WTC11 (cell line): ENCODE measurements around the gene DAPK1. TPM values are rescaled to one million over a fixed set of nuclear protein-coding genes. Genes with fewer than 3 reads are reported as not detected.

Experiments used
- ATAC-seq: fragments of 200-7000 bp; cut with Tn5 transposase; 2 replicates; pipeline ENCODE4 v1.10.0; 2021; ENCODE audit warnings: mild to moderate bottlenecking, moderate library complexity
- CTCF ChIA-PET: fragments of 300-600 bp; sonication (Branson Sonifier 250); formaldehyde crosslinking; loops from one replicate; lab custom pipeline; 2021; ENCODE audit warnings: antibody characterized with exemption; lab: Charles Lee
- POLR2A ChIA-PET: fragments of 350-600 bp; sonication (Branson Sonifier 250); formaldehyde crosslinking; loops from one replicate; lab custom pipeline; 2021; ENCODE audit warnings: antibody characterized with exemption; lab: Charles Lee
- DNase-seq: peaks from one replicate; pipeline ENCODE4 v3.0.0; 2021; ENCODE audit warnings: low spot score
- H3K27ac Mint-ChIP-seq: 2 replicates; pipeline ENCODE4 v1.8.0; 2021; ENCODE audit warnings: mixed read lengths
- H3K27me3 Mint-ChIP-seq: 2 replicates; pipeline ENCODE4 v1.8.0; 2021; ENCODE audit warnings: low read depth, mild to moderate bottlenecking, moderate library complexity, mixed read lengths
- H3K36me3 Mint-ChIP-seq: 2 replicates; pipeline ENCODE4 v1.8.0; 2021; ENCODE audit warnings: mixed read lengths
- H3K4me1 Mint-ChIP-seq: 2 replicates; pipeline ENCODE4 v1.8.0; 2022; ENCODE audit warnings: mixed read lengths
- H3K4me3 Mint-ChIP-seq: 2 replicates; pipeline ENCODE4 v1.8.0; 2021; ENCODE audit warnings: mild to moderate bottlenecking, moderate library complexity, mixed read lengths
- H3K9me3 Mint-ChIP-seq: 2 replicates; pipeline ENCODE4 v1.8.0; 2021; ENCODE audit warnings: mixed read lengths
- EMX1 ChIP-seq: fragments of 250-450 bp; sonication (Bioruptor Pico); IDR thresholded peaks from 2 replicates; pipeline ENCODE4 v1.8.0; 2021; ENCODE audit warnings: mild to moderate bottlenecking
- ETV6 ChIP-seq: sonication (generic); formaldehyde crosslinking; IDR thresholded peaks from 2 replicates; pipeline ENCODE4 v1.8.1; 2022; ENCODE audit warnings: mild to moderate bottlenecking, missing genetic modification reagents
- JAZF1 ChIP-seq: fragments of 250-450 bp; sonication (Bioruptor Pico); IDR thresholded peaks from 2 replicates; pipeline ENCODE4 v1.9.0; 2021; ENCODE audit warnings: moderate library complexity, mild to moderate bottlenecking, inconsistent platforms
- PRRX2 ChIP-seq: fragments of 250-450 bp; sonication (Bioruptor Pico); IDR thresholded peaks from 2 replicates; pipeline ENCODE4 v1.8.0; 2021; ENCODE audit warnings: mild to moderate bottlenecking
- TEAD4 ChIP-seq: sonication (generic); formaldehyde crosslinking; IDR thresholded peaks from 2 replicates; pipeline ENCODE4 v1.8.0; 2022; ENCODE audit warnings: mild to moderate bottlenecking, missing genetic modification reagents
- ZNF121 ChIP-seq: sonication (generic); formaldehyde crosslinking; IDR thresholded peaks from 2 replicates; pipeline ENCODE4 v1.8.0; 2023; ENCODE audit warnings: missing genetic modification reagents
- ZNF138 ChIP-seq: sonication (generic); formaldehyde crosslinking; conservative IDR thresholded peaks from 2 replicates; pipeline ENCODE4 v1.8.1; 2022; ENCODE audit warnings: mild to moderate bottlenecking, moderate library complexity, missing genetic modification reagents
- total RNA-seq: library from RNA; stranded (reverse); gene quantifications from 3 replicates; pipeline ENCODE4 v1.2.3, GENCODE V29; 2021
- TF ChIP-seq, protein P1 (sequence below): sonication (generic); formaldehyde crosslinking; IDR thresholded peaks from 2 replicates; pipeline ENCODE4 v1.8.1; 2023; ENCODE audit warnings: mild to moderate bottlenecking, missing genetic modification reagents
- TF ChIP-seq, protein P2 (sequence below): sonication (generic); formaldehyde crosslinking; IDR thresholded peaks from 2 replicates; pipeline ENCODE4 v1.8.0; 2023; ENCODE audit warnings: missing genetic modification reagents, mild to moderate bottlenecking, borderline replicate concordance
- TF ChIP-seq, protein P3 (sequence below): sonication (generic); formaldehyde crosslinking; IDR thresholded peaks from 2 replicates; pipeline ENCODE4 v1.8.0; 2022; ENCODE audit warnings: mild to moderate bottlenecking, missing genetic modification reagents
- TF ChIP-seq, protein P4 (sequence below): sonication (generic); formaldehyde crosslinking; IDR thresholded peaks from 2 replicates; pipeline ENCODE4 v1.8.1; 2022; ENCODE audit warnings: low read depth, mild to moderate bottlenecking, moderate library complexity, missing genetic modification reagents, borderline replicate concordance
- TF ChIP-seq, protein P5 (sequence below): sonication (generic); formaldehyde crosslinking; IDR thresholded peaks from 2 replicates; pipeline ENCODE4 v1.8.1; 2023; ENCODE audit warnings: mild to moderate bottlenecking, missing genetic modification reagents, moderate library complexity
- TF ChIP-seq, protein P6 (sequence below): fragments of 250-450 bp; sonication (Bioruptor Pico); IDR thresholded peaks from 2 replicates; pipeline ENCODE4 v1.9.0; 2021; ENCODE audit warnings: mild to moderate bottlenecking, borderline replicate concordance

The DAPK1 gene
- total RNA-seq, 1 experiment from 2014 or later = 129 TPM

DNA sequence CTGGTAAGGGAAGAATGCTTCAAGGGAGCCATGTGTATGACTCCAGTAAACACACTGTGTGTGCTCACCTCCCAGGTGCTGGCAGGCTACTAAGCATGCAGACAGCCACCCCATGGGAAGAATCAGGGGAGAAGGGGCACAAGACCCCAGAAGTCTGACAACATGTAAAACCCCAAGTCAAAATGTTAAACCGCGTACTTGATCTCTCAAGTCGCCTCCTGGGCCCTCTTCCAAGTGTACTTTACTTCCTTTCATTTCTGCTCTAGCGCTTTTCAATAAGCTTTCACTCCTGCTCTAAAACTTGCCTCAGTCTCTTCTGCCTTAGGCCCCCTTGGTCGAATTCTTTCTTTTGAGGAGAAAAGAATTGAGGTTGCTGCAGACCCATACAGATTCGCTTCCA lies 31.3 kb downstream of the DAPK1 start:
- DNase-seq = no peak
- Mint-ChIP-seq H3K27me3 (no peaks in the 10 kb centered on the region), H3K36me3 (peaks cover 10% of the 10 kb centered on the region; the same call in 1 of the 2 replicates), H3K4me1 (peaks cover 91% of the 10 kb centered on the region), H3K4me3 (no peak overlapping the region), H3K9me3 (no peaks in the 10 kb centered on the region), H3K27ac (peak overlapping the region; percentile 88; the same call in 1 of the 2 replicates)
- no peak for ATAC-seq
- ChIA-PET POLR2A (no interaction called here), CTCF (no interaction called here)
- no peak for TF ChIP-seq ETV6
- no peak for TF ChIP-seq EMX1
- TF ChIP-seq, protein P1, sequence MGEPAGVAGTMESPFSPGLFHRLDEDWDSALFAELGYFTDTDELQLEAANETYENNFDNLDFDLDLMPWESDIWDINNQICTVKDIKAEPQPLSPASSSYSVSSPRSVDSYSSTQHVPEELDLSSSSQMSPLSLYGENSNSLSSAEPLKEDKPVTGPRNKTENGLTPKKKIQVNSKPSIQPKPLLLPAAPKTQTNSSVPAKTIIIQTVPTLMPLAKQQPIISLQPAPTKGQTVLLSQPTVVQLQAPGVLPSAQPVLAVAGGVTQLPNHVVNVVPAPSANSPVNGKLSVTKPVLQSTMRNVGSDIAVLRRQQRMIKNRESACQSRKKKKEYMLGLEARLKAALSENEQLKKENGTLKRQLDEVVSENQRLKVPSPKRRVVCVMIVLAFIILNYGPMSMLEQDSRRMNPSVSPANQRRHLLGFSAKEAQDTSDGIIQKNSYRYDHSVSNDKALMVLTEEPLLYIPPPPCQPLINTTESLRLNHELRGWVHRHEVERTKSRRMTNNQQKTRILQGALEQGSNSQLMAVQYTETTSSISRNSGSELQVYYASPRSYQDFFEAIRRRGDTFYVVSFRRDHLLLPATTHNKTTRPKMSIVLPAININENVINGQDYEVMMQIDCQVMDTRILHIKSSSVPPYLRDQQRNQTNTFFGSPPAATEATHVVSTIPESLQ (CRISPR knock-in tag) = no peak
- no peak for TF ChIP-seq TEAD4 (CRISPR knock-in tag)
- TF ChIP-seq, protein P2, sequence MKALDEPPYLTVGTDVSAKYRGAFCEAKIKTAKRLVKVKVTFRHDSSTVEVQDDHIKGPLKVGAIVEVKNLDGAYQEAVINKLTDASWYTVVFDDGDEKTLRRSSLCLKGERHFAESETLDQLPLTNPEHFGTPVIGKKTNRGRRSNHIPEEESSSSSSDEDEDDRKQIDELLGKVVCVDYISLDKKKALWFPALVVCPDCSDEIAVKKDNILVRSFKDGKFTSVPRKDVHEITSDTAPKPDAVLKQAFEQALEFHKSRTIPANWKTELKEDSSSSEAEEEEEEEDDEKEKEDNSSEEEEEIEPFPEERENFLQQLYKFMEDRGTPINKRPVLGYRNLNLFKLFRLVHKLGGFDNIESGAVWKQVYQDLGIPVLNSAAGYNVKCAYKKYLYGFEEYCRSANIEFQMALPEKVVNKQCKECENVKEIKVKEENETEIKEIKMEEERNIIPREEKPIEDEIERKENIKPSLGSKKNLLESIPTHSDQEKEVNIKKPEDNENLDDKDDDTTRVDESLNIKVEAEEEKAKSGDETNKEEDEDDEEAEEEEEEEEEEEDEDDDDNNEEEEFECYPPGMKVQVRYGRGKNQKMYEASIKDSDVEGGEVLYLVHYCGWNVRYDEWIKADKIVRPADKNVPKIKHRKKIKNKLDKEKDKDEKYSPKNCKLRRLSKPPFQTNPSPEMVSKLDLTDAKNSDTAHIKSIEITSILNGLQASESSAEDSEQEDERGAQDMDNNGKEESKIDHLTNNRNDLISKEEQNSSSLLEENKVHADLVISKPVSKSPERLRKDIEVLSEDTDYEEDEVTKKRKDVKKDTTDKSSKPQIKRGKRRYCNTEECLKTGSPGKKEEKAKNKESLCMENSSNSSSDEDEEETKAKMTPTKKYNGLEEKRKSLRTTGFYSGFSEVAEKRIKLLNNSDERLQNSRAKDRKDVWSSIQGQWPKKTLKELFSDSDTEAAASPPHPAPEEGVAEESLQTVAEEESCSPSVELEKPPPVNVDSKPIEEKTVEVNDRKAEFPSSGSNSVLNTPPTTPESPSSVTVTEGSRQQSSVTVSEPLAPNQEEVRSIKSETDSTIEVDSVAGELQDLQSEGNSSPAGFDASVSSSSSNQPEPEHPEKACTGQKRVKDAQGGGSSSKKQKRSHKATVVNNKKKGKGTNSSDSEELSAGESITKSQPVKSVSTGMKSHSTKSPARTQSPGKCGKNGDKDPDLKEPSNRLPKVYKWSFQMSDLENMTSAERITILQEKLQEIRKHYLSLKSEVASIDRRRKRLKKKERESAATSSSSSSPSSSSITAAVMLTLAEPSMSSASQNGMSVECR (CRISPR knock-in tag) = no peak
- TF ChIP-seq, protein P3, sequence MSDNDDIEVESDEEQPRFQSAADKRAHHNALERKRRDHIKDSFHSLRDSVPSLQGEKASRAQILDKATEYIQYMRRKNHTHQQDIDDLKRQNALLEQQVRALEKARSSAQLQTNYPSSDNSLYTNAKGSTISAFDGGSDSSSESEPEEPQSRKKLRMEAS = no peak
- TF ChIP-seq, protein P4, sequence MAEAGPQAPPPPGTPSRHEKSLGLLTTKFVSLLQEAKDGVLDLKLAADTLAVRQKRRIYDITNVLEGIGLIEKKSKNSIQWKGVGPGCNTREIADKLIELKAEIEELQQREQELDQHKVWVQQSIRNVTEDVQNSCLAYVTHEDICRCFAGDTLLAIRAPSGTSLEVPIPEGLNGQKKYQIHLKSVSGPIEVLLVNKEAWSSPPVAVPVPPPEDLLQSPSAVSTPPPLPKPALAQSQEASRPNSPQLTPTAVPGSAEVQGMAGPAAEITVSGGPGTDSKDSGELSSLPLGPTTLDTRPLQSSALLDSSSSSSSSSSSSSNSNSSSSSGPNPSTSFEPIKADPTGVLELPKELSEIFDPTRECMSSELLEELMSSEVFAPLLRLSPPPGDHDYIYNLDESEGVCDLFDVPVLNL (CRISPR knock-in tag) = no peak
- TF ChIP-seq, protein P5, sequence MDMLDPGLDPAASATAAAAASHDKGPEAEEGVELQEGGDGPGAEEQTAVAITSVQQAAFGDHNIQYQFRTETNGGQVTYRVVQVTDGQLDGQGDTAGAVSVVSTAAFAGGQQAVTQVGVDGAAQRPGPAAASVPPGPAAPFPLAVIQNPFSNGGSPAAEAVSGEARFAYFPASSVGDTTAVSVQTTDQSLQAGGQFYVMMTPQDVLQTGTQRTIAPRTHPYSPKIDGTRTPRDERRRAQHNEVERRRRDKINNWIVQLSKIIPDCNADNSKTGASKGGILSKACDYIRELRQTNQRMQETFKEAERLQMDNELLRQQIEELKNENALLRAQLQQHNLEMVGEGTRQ (CRISPR knock-in tag) = no peak
- TF ChIP-seq ZNF138 (CRISPR knock-in tag) = no peak
- TF ChIP-seq ZNF121 (CRISPR knock-in tag) = no peak
- TF ChIP-seq JAZF1 (CRISPR knock-in tag) = no peak
- no peak for TF ChIP-seq PRRX2 (CRISPR knock-in tag)
- TF ChIP-seq, protein P6, sequence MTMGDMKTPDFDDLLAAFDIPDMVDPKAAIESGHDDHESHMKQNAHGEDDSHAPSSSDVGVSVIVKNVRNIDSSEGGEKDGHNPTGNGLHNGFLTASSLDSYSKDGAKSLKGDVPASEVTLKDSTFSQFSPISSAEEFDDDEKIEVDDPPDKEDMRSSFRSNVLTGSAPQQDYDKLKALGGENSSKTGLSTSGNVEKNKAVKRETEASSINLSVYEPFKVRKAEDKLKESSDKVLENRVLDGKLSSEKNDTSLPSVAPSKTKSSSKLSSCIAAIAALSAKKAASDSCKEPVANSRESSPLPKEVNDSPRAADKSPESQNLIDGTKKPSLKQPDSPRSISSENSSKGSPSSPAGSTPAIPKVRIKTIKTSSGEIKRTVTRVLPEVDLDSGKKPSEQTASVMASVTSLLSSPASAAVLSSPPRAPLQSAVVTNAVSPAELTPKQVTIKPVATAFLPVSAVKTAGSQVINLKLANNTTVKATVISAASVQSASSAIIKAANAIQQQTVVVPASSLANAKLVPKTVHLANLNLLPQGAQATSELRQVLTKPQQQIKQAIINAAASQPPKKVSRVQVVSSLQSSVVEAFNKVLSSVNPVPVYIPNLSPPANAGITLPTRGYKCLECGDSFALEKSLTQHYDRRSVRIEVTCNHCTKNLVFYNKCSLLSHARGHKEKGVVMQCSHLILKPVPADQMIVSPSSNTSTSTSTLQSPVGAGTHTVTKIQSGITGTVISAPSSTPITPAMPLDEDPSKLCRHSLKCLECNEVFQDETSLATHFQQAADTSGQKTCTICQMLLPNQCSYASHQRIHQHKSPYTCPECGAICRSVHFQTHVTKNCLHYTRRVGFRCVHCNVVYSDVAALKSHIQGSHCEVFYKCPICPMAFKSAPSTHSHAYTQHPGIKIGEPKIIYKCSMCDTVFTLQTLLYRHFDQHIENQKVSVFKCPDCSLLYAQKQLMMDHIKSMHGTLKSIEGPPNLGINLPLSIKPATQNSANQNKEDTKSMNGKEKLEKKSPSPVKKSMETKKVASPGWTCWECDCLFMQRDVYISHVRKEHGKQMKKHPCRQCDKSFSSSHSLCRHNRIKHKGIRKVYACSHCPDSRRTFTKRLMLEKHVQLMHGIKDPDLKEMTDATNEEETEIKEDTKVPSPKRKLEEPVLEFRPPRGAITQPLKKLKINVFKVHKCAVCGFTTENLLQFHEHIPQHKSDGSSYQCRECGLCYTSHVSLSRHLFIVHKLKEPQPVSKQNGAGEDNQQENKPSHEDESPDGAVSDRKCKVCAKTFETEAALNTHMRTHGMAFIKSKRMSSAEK (CRISPR knock-in tag) = no peak
